ENCODE results near the gene NUDT16.
"Not testable (repeated sequence)": the region's sequence is repeated elsewhere in the genome, so short reads cannot be mapped to it uniquely, and the experiment has no call there.

The NUDT16 gene

DNA sequence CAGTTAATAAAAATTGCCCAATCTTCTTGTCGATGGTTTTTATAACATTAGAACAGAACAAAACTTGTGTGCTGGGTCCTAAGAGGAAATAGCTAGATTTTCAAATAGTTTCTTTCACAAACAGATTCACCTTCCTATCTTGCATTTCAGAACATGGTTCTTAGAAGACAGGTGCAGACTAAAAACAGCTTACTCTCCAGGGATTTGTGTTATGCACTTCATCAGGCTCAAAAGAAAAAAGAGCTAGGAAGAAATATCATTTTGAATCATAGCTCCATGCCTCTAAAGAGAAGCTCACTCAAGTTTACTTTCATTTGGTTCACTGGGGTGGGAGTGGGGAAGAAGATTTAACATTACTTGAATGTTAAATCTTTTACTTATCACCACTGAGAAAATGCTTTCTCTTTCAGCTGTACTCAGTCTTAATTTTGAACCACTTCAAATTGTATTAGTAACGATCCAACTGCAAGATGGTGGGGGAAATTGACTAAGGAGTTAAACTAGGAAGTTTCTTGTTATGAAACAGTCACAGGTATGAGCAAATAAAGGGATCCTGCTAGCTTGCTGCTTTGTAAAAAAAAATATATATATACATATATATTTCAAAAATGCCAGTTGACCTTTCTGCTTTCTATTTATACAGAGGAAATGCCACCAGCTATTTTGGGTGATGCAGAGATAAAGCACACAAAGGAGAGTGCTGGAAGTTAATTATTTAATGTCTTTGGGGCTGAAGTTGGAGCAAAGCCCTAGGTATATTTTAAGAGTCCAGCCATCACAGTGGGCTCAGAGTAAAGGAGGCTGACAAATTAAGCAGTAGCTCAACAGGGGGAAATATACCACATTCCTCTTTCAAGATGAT lies 28.3 kb upstream of the NUDT16 start:
- ChIA-PET POLR2A (no interaction called here), CTCF (interaction anchor here (1.5 kb wide), 1 partner anchor 27 kb away, joined by 3 read pairs; no protein-coding TSS in a partner anchor)
- no peaks in the 10 kb centered on the region for H3K27me3 ChIP-seq (replicated peaks in 2 of 5; ENCODE audit: control insufficient read depth in 4 of 5, insufficient read depth in 5 of 5, low read length in 4 of 5)
- H3K4me3 ChIP-seq (ENCODE audit: control insufficient read depth in 1 of 7, extremely low read depth in 1 of 7, insufficient read depth in 4 of 7, low read depth in 2 of 7, low read length in 6 of 7) = no peak overlapping the region
- peak in 1 of 3 donors; percentile 11 for DNase-seq
- H3K27ac ChIP-seq (ENCODE audit: insufficient read depth in 1 of 2, low read depth in 1 of 2, low read length in 2 of 2, poor library complexity in 1 of 2, severe bottlenecking in 2 of 2) = no peak overlapping the region
- H3K9me3 ChIP-seq (ENCODE audit: control extremely low read depth in 1 of 5, control insufficient read depth in 4 of 5, insufficient read depth in 2 of 5, low read depth in 1 of 5, low read length in 4 of 5) = no peaks in the 10 kb centered on the region
- WGBS (ENCODE audit: insufficient coverage) = no CpG with 5 or more reads among the region's 2 CpGs
- peaks cover 0 to 6% (median 0%) of the 10 kb centered on the region in 4 experiments for H3K4me1 ChIP-seq (ENCODE audit: control extremely low read depth in 1 of 4, control insufficient read depth in 4 of 4, insufficient read depth in 4 of 4, low read length in 3 of 4)
- no peaks in the 10 kb centered on the region for H3K36me3 ChIP-seq (ENCODE audit: control insufficient read depth in 4 of 4, insufficient read depth in 4 of 4, low read length in 3 of 4)

DNA sequence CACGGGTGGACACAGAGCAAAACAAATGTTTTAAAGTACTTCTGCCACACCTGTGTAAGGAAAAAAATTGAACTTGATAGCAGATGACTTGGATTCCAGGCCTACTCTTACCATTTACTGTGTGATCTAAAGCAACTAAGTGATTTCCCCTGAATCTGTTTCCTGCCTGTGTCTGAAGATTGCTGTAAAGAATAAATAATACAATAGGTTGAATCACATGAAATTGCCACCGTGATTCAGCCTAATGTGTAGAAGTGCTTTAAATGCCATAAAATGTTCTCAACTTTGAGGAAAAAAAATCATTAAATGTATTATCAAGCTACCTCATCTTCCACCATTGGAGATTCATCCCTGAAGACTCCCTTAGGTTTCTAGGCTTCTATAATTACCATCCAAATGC lies 27.6 kb upstream of the NUDT16 start:
- DNase-seq = no peak
- Histone ChIP-seq H3K9me3 (ENCODE audit: control extremely low read depth in 1 of 5, control insufficient read depth in 4 of 5, insufficient read depth in 2 of 5, low read depth in 1 of 5, low read length in 4 of 5) (no peaks in the 10 kb centered on the region), H3K36me3 (ENCODE audit: control insufficient read depth in 4 of 4, insufficient read depth in 4 of 4, low read length in 3 of 4) (no peaks in the 10 kb centered on the region), H3K27me3 (replicated peaks in 2 of 5; ENCODE audit: control insufficient read depth in 4 of 5, insufficient read depth in 5 of 5, low read length in 4 of 5) (no peaks in the 10 kb centered on the region), H3K4me3 (ENCODE audit: control insufficient read depth in 1 of 7, extremely low read depth in 1 of 7, insufficient read depth in 4 of 7, low read depth in 2 of 7, low read length in 6 of 7) (no peak overlapping the region), H3K27ac (ENCODE audit: insufficient read depth in 1 of 2, low read depth in 1 of 2, low read length in 2 of 2, poor library complexity in 1 of 2, severe bottlenecking in 2 of 2) (no peak overlapping the region), H3K4me1 (ENCODE audit: control extremely low read depth in 1 of 4, control insufficient read depth in 4 of 4, insufficient read depth in 4 of 4, low read length in 3 of 4) (peaks cover 0 to 6% (median 0%) of the 10 kb centered on the region in 4 experiments)
- WGBS (ENCODE audit: insufficient coverage) = 20% methylated on average over 1 of the region's 2 CpGs
- ChIA-PET POLR2A (no interaction called here), CTCF (interaction anchor here (1.5 kb wide), 1 partner anchor 26 kb away, joined by 3 read pairs; no protein-coding TSS in a partner anchor)

DNA sequence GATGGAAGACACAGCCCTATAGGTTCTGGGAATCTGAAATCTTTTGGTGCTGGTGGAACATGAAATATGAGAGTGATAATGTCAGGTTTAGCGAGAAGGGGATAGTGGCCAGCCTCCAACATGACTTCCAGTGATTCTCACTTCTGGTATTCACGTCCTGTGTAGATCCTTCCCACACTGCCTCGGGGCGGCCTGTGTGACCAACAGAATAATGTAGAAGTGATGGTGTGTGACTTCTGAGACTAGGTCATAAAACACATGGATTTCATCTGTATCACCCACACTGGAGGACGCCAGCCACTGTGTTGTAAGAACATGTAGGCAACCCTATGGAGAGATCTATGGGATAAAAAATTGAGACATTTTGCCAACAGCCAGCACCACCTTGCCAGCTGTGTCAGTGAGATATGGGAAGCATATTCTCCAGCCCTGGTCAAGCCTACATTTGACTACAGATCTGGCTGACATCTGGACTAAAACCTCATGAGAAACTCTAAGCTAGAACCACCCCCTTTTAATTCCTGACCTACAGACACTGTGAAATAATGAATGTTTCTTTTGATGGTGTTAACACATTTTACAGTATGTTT lies 25.5 kb upstream of the NUDT16 start:
- H3K4me3 ChIP-seq (ENCODE audit: control insufficient read depth in 1 of 7, extremely low read depth in 1 of 7, insufficient read depth in 4 of 7, low read depth in 2 of 7, low read length in 6 of 7) = no peak overlapping the region
- 100% methylated on average over 2 of the region's 5 CpGs for WGBS (ENCODE audit: insufficient coverage)
- CTCF ChIA-PET = no interaction called here
- POLR2A ChIA-PET = no interaction called here
- H3K27ac ChIP-seq (ENCODE audit: insufficient read depth in 1 of 2, low read depth in 1 of 2, low read length in 2 of 2, poor library complexity in 1 of 2, severe bottlenecking in 2 of 2) = no peak overlapping the region
- no peaks in the 10 kb centered on the region for H3K9me3 ChIP-seq (ENCODE audit: control extremely low read depth in 1 of 5, control insufficient read depth in 4 of 5, insufficient read depth in 2 of 5, low read depth in 1 of 5, low read length in 4 of 5)
- peaks cover 0 to 8% (median under 1%) of the 10 kb centered on the region in 4 experiments for H3K4me1 ChIP-seq (ENCODE audit: control extremely low read depth in 1 of 4, control insufficient read depth in 4 of 4, insufficient read depth in 4 of 4, low read length in 3 of 4)
- DNase-seq = no peak
- no peaks in the 10 kb centered on the region for H3K36me3 ChIP-seq (ENCODE audit: control insufficient read depth in 4 of 4, insufficient read depth in 4 of 4, low read length in 3 of 4)
- H3K27me3 ChIP-seq (replicated peaks in 2 of 5; ENCODE audit: control insufficient read depth in 4 of 5, insufficient read depth in 5 of 5, low read length in 4 of 5) = no peaks in the 10 kb centered on the region

DNA sequence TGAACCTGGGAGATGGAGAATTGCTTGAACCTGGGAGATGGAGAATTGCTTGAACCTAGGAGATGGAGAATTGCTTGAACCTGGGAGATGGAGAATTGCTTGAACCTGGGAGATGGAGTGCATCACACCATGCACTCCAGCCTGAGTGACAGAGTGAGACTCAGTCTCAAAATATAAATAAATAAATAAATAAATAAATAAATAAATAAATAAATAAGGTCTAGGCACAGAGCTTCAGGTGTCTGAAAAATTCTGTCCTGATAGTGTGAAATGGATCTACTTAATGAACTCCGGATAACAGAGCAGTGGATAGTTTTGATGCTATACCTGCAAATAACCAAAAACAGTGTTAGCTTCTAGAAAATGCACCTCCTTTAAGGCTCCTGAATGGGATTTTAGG lies 24.3 kb upstream of the NUDT16 start:
- CTCF ChIA-PET = no interaction called here
- Histone ChIP-seq H3K4me3 (ENCODE audit: control insufficient read depth in 1 of 7, extremely low read depth in 1 of 7, insufficient read depth in 4 of 7, low read depth in 2 of 7, low read length in 6 of 7) (no peak overlapping the region), H3K27me3 (replicated peaks in 2 of 5; ENCODE audit: control insufficient read depth in 4 of 5, insufficient read depth in 5 of 5, low read length in 4 of 5) (peaks cover 0 to 1% (median 0%) of the 10 kb centered on the region in 5 experiments), H3K9me3 (ENCODE audit: control extremely low read depth in 1 of 5, control insufficient read depth in 4 of 5, insufficient read depth in 2 of 5, low read depth in 1 of 5, low read length in 4 of 5) (peaks cover 0 to under 1% (median 0%) of the 10 kb centered on the region in 5 experiments), H3K36me3 (ENCODE audit: control insufficient read depth in 4 of 4, insufficient read depth in 4 of 4, low read length in 3 of 4) (no peaks in the 10 kb centered on the region), H3K27ac (ENCODE audit: insufficient read depth in 1 of 2, low read depth in 1 of 2, low read length in 2 of 2, poor library complexity in 1 of 2, severe bottlenecking in 2 of 2) (no peak overlapping the region), H3K4me1 (ENCODE audit: control extremely low read depth in 1 of 4, control insufficient read depth in 4 of 4, insufficient read depth in 4 of 4, low read length in 3 of 4) (peaks cover 0 to 19% (median 11%) of the 10 kb centered on the region in 4 experiments)
- WGBS (ENCODE audit: insufficient coverage) = no CpG with 5 or more reads among the region's 1 CpG
- POLR2A ChIA-PET = no interaction called here
- DNase-seq = no peak

DNA sequence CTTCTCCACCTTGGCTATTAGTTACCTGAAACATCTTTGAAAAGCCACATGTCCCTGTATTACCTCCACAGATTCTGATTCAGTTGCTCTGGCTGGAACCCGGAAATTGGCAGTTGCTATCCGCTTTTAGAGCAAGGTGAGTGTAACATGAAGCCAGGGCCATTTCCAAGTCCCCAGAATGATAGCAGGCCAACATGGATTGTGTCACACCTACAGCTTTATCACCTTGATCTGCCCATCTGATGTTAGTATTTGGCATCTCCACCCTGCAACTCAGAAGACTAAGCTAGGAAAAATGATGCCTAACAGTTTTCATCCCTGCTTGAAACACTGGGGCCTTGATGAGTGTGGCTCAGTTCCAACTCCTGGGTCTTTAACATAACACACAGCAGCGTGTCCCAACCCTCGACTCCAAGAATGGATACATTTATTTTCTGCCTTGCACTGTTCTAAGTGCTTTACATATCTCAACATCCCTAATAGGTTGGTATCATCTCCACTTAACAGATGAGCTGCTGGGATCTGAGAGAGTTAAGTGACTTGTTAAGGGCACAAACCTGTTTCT lies 21.3 kb upstream of the NUDT16 start:
- no peaks in the 10 kb centered on the region for H3K36me3 ChIP-seq (ENCODE audit: control insufficient read depth in 4 of 4, insufficient read depth in 4 of 4, low read length in 3 of 4)
- no peak overlapping the region for H3K27ac ChIP-seq (ENCODE audit: insufficient read depth in 1 of 2, low read depth in 1 of 2, low read length in 2 of 2, poor library complexity in 1 of 2, severe bottlenecking in 2 of 2)
- 100% methylated on average over 1 of the region's 4 CpGs for WGBS (ENCODE audit: insufficient coverage)
- H3K4me1 ChIP-seq (ENCODE audit: control extremely low read depth in 1 of 4, control insufficient read depth in 4 of 4, insufficient read depth in 4 of 4, low read length in 3 of 4) = peaks cover 0 to 17% (median 13%) of the 10 kb centered on the region in 4 experiments
- H3K27me3 ChIP-seq (replicated peaks in 2 of 5; ENCODE audit: control insufficient read depth in 4 of 5, insufficient read depth in 5 of 5, low read length in 4 of 5) = peaks cover 0 to 1% (median 0%) of the 10 kb centered on the region in 5 experiments
- H3K9me3 ChIP-seq (ENCODE audit: control extremely low read depth in 1 of 5, control insufficient read depth in 4 of 5, insufficient read depth in 2 of 5, low read depth in 1 of 5, low read length in 4 of 5) = peaks cover 0 to 3% (median 0%) of the 10 kb centered on the region in 5 experiments
- ChIA-PET CTCF (interaction anchor here (1.5 kb wide), 1 partner anchor 19 kb away, joined by 3 read pairs; no protein-coding TSS in a partner anchor), POLR2A (no interaction called here)
- no peak overlapping the region for H3K4me3 ChIP-seq (ENCODE audit: control insufficient read depth in 1 of 7, extremely low read depth in 1 of 7, insufficient read depth in 4 of 7, low read depth in 2 of 7, low read length in 6 of 7)
- no peak for DNase-seq

DNA sequence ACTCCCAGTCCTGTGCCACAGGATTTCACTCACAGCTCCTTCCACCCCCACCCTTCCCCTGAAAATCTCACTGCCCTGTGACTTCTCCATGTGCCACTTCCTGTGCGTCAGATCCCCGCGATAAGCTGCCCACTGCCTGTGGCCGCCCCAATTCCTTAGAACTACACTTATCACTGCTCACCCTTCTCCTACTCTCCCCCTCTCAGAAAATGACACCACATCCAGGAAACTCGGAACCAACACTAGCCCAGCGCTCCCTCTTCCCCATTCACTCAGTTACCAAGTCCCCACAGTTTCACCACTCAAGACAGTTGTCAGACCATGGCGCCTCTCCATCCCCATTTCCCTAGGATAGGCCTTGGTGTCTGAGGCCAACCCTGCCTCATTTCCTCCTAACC lies 20.5 kb upstream of the NUDT16 start:
- POLR2A ChIA-PET; H3K9me3 ChIP-seq (ENCODE audit: control extremely low read depth in 1 of 5, control insufficient read depth in 4 of 5, insufficient read depth in 2 of 5, low read depth in 1 of 5, low read length in 4 of 5); H3K36me3 ChIP-seq (ENCODE audit: control insufficient read depth in 4 of 4, insufficient read depth in 4 of 4, low read length in 3 of 4); H3K27me3 ChIP-seq (replicated peaks in 2 of 5; ENCODE audit: control insufficient read depth in 4 of 5, insufficient read depth in 5 of 5, low read length in 4 of 5); H3K27ac ChIP-seq (ENCODE audit: insufficient read depth in 1 of 2, low read depth in 1 of 2, low read length in 2 of 2, poor library complexity in 1 of 2, severe bottlenecking in 2 of 2): not testable (repeated sequence)
- peak; percentile 51 to 68 (median 58) for DNase-seq
- 7% methylated on average over 7 of the region's 7 CpGs for WGBS (ENCODE audit: insufficient coverage)
- Histone ChIP-seq H3K4me3 (ENCODE audit: control insufficient read depth in 1 of 7, extremely low read depth in 1 of 7, insufficient read depth in 4 of 7, low read depth in 2 of 7, low read length in 6 of 7) (peak overlapping the region in 3 of 7 experiments; percentile 21 to 81 (median 69)), H3K4me1 (ENCODE audit: control extremely low read depth in 1 of 4, control insufficient read depth in 4 of 4, insufficient read depth in 4 of 4, low read length in 3 of 4) (peaks cover 0 to 17% (median 13%) of the 10 kb centered on the region in 4 experiments)
- CTCF ChIA-PET = interaction anchor here (1.5 kb wide), 1 partner anchor 18 kb away, joined by 3 read pairs; no protein-coding TSS in a partner anchor

Measured in common myeloid progenitor, CD34-positive (primary cell).